GM19099 (cell line): ENCODE results near the gene AIF1L.

ENCODE experiments used
- POLR2A ChIP-seq: IDR thresholded peaks from 3 replicates; pipeline ENCODE4 v1.6.1; 2011; ENCODE audit warnings: low read depth; ENCODE audit not compliant: insufficient read length; ENCODE audit errors: extremely low read depth

The AIF1L gene

DNA sequence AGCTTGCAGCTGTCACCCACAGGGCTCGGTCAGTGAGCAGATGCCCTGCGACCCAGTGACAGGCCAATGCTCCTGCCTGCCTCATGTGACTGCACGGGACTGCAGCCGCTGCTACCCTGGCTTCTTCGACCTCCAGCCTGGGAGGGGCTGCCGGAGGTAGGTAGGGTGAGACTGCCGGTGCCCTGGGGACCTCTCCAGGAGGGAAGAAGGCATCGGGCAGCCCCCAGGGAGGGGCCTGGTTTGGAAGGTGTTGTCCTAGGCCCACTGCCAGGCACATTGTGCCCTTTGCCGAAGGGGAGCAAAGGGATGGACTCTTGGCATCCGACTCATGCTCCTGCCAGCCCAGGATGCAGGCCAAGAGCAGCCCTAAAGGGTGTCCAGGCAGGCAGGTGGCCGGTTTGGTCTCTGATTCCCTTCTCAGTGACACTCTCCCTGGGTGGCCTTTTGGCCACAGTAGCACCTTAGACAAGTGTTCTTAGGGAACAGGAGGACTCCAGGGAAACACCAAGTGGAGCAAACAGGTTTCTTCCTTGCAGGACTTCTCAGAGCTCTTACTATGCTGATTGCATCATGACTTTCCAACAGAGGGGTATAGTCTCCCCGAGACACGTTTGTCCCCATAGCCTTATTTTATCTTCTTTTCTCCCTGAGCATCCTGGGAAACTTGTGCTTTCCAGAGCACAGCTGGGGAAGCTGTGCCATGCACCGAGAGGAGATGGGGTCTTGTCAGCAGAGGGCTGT is 28.1 kb upstream of the AIF1L start:
- no peak for TF ChIP-seq POLR2A

DNA sequence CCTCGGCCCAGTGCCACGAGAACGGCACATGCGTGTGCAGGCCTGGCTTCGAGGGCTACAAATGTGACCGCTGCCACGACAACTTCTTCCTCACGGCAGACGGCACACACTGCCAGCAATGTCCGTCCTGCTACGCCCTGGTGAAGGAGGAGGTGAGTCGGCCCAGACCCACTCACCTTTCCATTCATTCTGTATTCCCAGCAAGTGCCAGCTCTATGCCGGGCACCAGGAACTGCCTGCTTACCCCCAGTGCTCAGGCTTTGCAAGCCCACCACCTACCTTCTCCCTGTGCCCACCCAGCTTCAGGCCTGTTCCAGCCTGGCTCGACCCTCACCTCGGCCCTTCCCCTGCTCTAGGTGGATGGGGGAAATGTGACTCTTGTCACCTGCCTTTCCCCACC is 26.6 kb upstream of the AIF1L start:
- TF ChIP-seq POLR2A: no peak

DNA sequence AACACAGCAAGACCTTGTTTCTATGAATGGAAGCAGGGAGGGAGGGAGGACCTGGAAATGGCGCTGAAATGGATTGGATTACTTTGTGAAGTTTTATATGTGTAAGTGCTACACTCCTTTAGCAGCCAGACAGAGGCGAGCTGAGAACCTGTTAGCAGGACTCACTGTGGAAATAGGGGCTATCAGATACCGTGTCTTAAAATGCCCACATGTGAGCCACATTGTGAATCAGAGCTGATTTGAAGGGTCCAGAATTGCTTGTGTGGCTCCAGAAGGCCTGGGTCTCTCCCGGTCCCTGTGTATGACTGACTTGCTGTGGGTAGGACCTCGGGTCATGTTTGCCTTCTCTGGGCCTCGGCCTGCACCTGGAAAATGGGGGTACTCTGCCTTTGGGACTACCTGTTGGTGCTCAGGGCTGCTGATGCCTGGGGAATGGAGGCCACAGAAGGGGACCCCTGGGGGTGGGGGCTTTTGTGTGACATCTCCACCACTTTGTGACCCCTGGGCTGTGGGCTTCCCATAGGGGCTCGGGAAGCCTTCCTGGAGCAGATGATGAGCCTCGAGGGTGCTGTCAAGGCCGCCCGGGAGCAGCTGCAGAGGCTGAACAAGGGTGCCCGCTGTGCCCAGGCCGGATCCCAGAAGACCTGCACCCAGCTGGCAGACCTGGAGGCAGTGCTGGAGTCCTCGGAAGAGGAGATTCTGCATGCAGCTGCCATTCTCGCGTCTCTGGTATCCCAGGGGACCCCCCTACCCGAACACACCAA is 24.0 kb upstream of the AIF1L start:
- no peak for TF ChIP-seq POLR2A

DNA sequence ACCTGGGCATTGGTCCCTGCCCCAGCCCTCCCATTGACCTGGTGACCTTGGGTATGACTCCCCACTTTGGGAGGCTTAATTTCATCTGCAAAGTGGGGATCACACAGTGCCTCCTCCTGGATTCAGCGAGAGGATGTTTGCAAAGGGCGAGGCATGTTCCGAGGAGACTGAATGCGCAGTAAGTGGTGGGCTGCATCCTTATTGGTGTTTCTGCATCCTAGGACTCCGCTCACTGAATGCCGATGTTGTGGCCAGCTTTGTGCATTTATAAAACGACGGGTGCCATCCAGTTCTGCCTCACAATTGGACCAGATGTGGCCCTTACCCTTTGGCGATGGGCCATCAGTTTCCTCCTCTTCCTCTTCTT is 23.5 kb upstream of the AIF1L start:
- no peak for TF ChIP-seq POLR2A

DNA sequence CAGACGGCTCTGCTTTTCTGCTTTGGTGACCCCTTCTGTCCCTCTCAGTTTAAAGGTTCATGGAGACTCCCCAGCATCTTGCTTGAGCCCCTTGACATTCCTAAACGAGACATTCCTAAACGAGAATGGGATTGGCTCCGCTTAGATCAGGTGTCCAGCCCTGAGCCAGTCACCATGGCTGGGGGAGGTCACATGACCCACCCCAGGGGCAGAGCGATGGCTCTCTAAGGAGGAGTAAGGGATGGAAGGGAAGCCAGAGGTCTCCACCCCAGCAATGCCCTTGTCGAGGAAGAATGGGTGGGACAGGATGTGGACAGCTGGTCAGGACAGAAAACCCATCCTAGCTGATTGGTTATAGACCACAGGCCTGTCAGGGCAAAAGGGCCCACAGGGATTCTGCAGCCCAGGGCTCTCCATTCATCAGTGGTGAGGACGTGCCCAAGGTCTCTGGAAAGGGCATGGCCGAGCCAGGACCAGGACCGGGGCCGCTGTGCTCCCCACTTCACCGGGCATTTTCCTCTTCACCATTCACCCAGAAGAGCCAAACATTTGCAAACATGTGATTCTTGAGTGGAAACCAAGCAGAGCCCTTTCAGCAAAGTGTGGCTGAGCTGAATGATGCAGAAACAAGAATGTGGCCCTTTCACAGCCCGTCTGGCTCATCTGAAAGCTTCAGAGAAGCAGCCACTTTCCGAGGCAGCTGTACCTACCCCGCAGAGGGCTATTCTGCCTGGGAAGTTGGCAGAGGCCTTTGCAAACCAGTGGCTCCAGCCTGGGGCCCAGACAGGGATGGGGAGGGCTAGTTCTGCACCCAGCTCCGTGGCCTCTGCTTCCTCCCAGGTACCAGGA is 19.8 kb upstream of the AIF1L start:
- no peak for TF ChIP-seq POLR2A

DNA sequence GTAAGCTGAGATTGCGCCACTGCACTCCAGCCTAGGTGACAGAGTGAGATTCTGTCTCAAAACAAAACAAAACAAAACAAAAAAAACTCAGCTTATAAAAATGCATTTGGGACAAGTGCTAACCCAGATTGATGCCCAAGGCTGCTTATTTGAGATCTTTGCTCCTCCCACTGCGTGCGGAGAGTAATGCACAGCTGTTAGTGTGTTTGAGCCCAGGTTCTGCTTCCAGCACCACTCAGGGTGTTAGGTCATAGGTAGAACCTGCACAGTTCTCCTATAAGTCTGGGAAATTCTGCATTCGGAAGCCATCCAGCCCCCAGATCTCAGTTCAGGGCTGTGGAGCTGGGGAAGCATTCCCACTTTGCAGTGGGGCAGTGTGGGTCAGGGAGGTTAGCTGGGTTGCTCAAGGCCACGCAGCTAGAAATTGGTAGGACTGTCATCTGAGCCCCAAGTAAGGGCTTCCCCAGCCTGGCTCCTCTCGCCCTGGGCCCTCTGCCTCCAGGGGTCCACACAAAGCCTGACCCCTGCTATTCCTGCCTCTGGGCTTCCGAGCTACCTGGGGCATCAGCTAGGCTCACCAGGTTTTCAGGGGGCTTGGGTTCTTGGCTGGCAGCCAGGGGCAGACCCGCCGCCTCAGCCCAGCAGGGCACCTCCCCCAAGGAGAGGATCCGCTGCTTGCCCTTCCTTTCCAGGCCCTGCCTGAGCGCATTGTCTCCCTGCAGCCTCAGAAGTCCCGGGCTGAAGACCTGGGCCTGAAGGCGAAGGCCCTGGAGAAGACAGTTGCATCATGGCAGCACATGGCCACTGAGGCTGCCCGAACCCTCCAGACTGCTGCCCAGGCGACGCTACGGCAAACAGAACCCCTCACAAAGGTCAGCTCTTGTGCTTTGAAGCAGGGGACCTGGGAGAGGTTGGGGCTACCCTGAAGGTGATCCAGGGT is 17.6 kb upstream of the AIF1L start:
- TF ChIP-seq POLR2A: no peak

DNA sequence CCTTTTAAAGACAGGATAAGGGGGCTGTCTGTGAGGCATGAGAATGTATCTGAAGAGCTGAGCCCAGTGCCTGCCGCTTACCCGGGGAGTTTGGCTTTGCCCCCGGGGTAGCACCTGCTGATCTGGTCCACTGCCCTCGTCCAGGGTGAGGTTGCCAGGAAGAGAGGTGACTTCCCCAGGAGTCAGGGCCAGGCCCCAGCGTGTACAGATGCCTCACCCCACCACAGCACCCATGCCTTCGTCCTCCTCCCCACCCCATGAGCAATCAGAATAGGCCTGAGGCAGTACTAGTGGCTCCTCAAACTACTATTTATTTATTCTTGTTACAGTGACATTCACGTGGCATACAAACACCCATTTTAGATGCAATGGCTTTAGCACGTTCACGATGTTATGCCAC is 15.7 kb upstream of the AIF1L start:
- no peak for TF ChIP-seq POLR2A

DNA sequence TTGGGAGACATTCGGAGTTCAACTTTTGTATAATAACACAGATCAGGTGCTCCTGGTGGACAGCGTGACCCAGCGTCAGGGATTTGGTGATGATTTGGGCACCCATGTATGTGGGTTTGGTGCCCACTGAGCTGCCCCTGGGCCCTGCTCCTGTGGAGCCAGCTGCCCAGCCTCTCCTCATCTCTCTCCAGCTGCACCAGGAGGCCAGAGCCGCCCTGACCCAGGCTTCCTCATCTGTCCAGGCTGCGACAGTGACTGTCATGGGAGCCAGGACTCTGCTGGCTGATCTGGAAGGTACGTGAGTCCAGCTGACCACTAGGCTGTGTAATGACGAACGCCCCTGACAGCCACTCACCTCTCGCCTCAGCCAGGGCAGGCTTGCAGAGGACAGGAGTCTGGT is 14.5 kb upstream of the AIF1L start:
- no peak for TF ChIP-seq POLR2A

DNA sequence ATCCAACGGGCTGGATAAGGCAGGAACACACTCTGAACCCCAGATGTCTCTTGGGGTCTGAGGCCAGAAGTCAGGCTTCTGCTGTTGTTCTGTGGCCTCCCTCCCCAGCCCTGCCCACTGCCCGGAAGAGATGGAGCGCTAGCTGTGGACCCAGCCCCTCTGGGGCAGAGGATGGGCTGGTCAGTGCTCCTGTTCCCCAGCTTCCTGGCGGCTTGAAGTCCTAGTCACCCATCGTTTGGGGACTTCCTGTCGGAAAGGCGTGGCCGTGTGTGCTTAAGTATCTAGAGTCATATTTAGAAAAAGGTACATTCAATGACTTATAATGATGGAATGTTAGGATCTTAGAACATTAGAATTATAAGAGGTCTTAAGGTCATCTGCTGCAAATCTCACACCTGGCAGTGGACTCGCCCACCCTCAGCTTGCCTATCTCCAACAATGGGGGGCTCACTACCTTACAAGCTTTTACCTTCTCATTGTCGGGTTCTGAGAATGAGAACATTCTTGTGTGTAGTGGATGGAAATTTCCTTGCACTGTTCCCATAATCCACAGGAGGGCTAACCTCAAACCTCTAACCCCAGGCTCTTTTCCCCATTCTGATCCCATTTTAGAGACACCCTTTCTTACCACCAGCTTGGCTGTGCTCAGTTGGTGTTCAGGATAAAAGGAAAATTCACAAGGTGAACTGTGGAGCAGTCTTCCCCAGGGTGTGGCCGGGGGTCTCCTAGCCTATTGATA is 13.4 kb upstream of the AIF1L start:
- no peak for TF ChIP-seq POLR2A

DNA sequence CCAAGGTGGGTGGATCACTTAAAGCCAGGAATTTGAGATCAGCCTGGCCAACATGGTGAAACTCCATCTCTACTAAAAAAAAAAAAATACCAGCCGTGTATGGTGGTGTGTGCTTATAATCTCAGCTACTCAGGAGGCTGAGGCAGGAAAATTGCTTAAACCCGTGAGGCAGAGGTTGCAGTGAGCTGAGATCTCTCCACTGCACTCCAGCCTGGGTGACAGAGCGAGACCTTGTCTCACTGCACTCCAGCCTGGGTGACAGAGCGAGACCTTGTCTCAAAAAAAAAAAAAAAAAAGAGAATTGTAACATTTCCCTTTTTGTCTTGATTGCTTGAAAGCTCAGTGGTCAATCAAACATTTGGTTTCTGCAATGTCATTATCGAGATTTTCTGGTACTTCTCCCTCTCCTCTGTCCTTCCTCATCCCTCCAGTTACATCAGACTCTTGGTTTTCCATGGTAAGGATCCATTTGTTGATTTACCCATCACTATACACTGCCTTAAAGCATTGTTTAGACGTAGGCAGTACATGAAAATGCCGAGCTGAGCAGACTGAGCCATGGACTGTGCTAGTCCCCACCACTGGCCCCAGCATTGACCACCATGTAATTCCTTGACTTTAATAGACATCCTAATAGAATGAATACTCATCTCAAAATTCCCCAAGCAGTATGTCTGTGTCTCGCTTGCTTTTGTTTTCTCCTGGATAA is 11.5 kb upstream of the AIF1L start:
- TF ChIP-seq POLR2A: no peak

DNA sequence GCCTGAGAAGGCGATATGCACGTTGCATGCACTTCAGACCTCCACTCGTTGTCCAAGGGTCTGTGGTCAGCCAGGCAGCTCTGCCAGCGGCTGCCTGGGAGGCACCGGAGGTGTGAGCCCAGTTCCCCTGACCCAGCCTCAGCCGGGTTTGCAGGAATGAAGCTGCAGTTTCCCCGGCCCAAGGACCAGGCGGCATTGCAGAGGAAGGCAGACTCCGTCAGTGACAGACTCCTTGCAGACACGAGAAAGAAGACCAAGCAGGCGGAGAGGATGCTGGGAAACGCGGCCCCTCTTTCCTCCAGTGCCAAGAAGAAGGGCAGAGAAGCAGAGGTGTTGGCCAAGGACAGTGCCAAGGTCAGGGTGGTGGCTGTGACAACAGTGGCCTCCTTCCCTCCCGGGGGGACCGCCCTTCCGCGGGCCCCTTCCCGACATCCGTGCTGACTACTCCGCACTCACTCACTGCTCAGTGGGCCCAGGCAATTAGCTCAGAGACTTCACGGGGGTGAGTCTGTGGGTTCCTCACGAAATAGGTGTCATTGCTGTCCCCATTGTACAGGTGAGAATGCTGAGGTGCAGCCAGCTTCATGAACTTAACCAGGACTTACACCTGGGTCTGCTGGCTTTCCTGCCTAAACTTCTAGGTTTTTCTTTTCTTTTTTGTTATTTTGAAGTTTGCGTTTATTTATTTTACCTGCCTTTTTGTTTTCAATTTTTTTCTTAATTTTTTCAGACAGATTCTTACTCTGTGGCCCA is 10.8 kb upstream of the AIF1L start:
- TF ChIP-seq POLR2A: no peak

DNA sequence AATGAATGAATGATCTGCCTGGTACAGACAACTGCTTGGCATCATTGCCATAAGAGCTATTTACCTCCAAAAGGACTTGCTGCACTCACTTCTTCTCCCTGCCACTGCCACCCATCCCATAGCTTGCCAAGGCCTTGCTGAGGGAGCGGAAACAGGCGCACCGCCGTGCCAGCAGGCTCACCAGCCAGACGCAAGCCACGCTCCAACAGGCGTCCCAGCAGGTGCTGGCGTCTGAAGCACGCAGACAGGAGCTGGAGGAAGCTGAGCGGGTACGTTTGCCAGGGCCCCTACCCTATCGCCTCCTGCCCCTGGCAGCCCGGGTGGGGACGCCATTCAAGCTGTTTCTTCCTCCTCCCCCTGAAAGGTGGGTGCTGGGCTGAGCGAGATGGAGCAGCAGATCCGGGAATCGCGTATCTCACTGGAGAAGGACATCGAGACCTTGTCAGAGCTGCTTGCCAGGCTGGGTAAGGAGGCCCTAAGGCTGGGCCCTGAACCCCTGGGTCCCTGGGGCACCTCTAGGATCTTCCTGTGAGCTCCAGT is 8.9 kb upstream of the AIF1L start:
- no peak for TF ChIP-seq POLR2A

DNA sequence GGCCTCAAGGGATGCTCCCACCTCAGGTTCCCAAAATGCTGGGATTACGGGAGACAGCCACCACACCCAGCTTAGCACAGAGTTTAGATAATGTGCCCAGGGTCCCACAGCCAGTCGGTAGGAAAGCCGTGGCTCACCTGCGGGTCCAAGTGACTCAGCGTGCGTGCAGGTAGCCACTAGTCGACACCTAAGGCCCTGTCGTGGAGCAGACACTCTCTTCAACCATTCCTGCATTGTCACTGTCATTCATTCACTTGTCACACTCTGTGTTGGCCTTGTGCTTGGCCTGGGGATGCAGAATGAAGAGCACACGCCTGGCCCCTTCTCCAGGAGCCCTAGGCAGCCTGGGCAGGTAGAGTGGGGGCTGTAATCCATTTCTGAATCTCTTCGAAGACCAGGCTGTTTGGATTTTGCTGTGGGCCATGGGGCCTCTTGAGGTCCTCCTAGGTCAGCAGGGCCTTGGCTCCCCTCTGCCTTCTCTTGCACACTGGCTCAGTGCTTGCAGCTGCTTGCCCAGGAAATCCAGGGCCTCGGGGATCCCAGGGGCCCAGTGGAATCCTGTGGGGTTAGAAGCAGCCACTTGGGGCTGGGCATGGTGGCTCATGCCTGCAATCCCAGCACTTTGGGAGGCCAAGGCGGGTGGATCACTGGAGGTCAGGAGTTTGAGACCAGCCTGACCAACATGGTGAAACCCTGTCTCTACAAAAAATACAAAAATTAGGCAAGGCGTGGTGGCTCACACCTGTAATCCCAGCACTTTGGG is 6.1 kb upstream of the AIF1L start:
- no peak for TF ChIP-seq POLR2A
